Superior temporal gyrus (tissue), 1 donor: ENCODE results near the gene LRRC19.

ENCODE experiments used
- DNase-seq: peaks from one replicate; pipeline ENCODE4 v3.0.0-alpha.2; 2016; ENCODE audit errors: extremely low spot score

The LRRC19 gene

GRCh38 chr9:26955921-26956859 is 49.3 kb downstream of the LRRC19 start, which contains the start of gene IFT74:
TSS of gene IFT74 (plus strand) at chr9:26956412. CDS start at chr9:26961968, 5,556 bp downstream.
- peak; percentile 98 for DNase-seq

- DNase-seq, result peak; percentile 49
These were observed 50.1 kb downstream of the LRRC19 start for GRCh38 chr9:26955222-26955903.

- DNase-seq, result peak; percentile 18
These were observed 51.4 kb downstream of the LRRC19 start for GRCh38 chr9:26954050-26954508.

GRCh38 chr9:26951794-26952193 is 53.7 kb downstream of the LRRC19 start:
- no peak for DNase-seq

GRCh38 chr9:26950521-26950920 is 55.0 kb downstream of the LRRC19 start:
- DNase-seq, result no peak

- no peak for DNase-seq
These were observed 55.8 kb downstream of the LRRC19 start for GRCh38 chr9:26949637-26950069.

GRCh38 chr9:26947736-26948135 is 57.7 kb downstream of the LRRC19 start:
- no peak for DNase-seq

GRCh38 chr9:26946753-26947727 is 58.4 kb downstream of the LRRC19 start, which contains the start of gene PLAA:
TSS of gene PLAA (minus strand) at chr9:26947242. CDS start at chr9:26947045, 197 bp downstream.
- DNase-seq, result peak; percentile 94

GRCh38 chr9:26945591-26945990 is 59.9 kb downstream of the LRRC19 start:
- DNase-seq, result no peak
